GM21390 (cell line): ENCODE measurements around the gene UBN2.
"Not testable (repeated sequence)": the region's sequence is repeated elsewhere in the genome, so short reads cannot be mapped to it uniquely, and the experiment has no call there.

Source experiments
- ATAC-seq: cut with Tn5 transposase; IDR thresholded peaks from one replicate; pipeline ENCODE4 v1.9.1; 2021; ENCODE audit not compliant: unreplicated experiment

The UBN2 gene

GRCh38 chr7:139230774-139231512 is at the start of gene UBN2:
UBN2 (plus strand) TSS chr7:139231237; CDS start chr7:139231485, 248 bp downstream.
- ATAC-seq, result peak; percentile 96

GRCh38 chr7:139181404-139181803 is 49.6 kb upstream of the UBN2 start:
- no peak for ATAC-seq

GRCh38 chr7:139182363-139182762 is 48.7 kb upstream of the UBN2 start:
- no peak for ATAC-seq

- ATAC-seq, result no peak
Observed at GRCh38 chr7:139183251-139183650, 47.8 kb upstream of the UBN2 start.

GRCh38 chr7:139183878-139184338 is 47.1 kb upstream of the UBN2 start:
- ATAC-seq, result no peak

- no peak for ATAC-seq
Observed at GRCh38 chr7:139186146-139186545, 44.9 kb upstream of the UBN2 start.

- ATAC-seq, result no peak
Observed at GRCh38 chr7:139189357-139189756, 41.7 kb upstream of the UBN2 start.

- no peak for ATAC-seq
Observed at GRCh38 chr7:139192014-139192706, 38.9 kb upstream of the UBN2 start.

GRCh38 chr7:139200382-139200781 is 30.7 kb upstream of the UBN2 start:
- ATAC-seq, result no peak

GRCh38 chr7:139203992-139204391 is 27.0 kb upstream of the UBN2 start:
- ATAC-seq, result no peak

- ATAC-seq, result no peak
Observed at GRCh38 chr7:139205843-139206242, 25.2 kb upstream of the UBN2 start.

GRCh38 chr7:139212133-139212532 is 18.9 kb upstream of the UBN2 start:
- ATAC-seq, result no peak

- ATAC-seq, result not testable (repeated sequence)
Observed at GRCh38 chr7:139213489-139213888, 17.5 kb upstream of the UBN2 start.

GRCh38 chr7:139218173-139218572 is 12.9 kb upstream of the UBN2 start:
- no peak for ATAC-seq

- ATAC-seq, result no peak
Observed at GRCh38 chr7:139224219-139224618, 6.8 kb upstream of the UBN2 start.

GRCh38 chr7:139224836-139225235 is 6.2 kb upstream of the UBN2 start:
- ATAC-seq, result not testable (repeated sequence)

- ATAC-seq, result not testable (repeated sequence)
Observed at GRCh38 chr7:139225286-139226157, 5.5 kb upstream of the UBN2 start.

GRCh38 chr7:139226158-139226515 is 4.9 kb upstream of the UBN2 start:
- not testable (repeated sequence) for ATAC-seq

GRCh38 chr7:139226988-139227488 is 4.0 kb upstream of the UBN2 start:
- not testable (repeated sequence) for ATAC-seq

GRCh38 chr7:139230023-139230422 is 1.0 kb upstream of the UBN2 start:
- ATAC-seq, result no peak

- no peak for ATAC-seq
Observed at GRCh38 chr7:139230484-139230773, 608 bp upstream of the UBN2 start.
